Amniotic stem cell (primary cell): ENCODE results near the gene ABCC6.
"Not testable (repeated sequence)": the region's sequence is repeated elsewhere in the genome, so short reads cannot be mapped to it uniquely, and the experiment has no call there.

Source experiments
- DNase-seq: peaks from one replicate; lab custom pipeline; 2025; lab: John Stamatoyannopoulos, UW

The ABCC6 gene

DNA sequence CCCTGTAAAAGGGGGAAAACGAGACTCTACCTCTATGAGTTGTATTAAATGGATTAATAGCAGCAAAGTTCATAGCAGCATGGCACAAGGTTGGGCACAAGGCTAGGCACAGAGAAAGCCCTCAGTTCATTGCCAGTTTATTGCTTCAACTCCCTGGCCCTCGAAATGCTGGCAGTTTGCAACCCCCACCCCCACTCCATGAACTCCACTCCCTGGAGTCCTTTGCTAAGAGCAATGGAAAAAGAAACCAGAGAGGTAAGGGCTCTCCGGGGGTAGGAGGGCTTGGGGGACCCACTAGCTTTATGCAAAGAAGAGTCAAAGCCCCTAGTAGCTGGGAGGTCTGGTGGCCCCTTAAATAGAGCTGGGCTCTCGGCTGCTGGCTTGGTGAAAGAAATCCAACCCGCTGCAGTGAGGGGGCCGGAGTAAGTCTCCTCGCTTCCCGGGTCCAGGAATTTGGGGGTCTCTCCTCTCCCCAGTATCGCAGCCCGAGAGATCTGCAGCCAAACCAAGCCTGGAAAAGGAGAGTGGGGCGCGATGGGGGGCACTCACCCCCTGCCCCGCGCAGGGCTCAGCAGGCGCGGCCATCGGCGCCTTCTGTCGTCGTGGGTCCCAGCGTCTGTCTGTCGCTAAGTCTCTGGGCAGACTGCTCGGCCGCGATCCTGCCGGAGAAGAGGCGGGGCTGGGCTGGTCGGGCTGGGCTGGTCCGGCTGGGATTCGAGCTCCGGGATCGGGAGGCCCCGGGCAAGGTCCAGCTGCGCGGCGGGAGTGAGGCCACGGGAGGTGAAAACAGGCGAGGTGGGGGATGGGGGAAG, at the start of gene ABCC6:
TSS of gene ABCC6 (minus strand) at position 645 of the 812 bp plus-strand sequence. CDS start at position 585, 60 bp downstream.
- not testable (repeated sequence) for DNase-seq

DNA sequence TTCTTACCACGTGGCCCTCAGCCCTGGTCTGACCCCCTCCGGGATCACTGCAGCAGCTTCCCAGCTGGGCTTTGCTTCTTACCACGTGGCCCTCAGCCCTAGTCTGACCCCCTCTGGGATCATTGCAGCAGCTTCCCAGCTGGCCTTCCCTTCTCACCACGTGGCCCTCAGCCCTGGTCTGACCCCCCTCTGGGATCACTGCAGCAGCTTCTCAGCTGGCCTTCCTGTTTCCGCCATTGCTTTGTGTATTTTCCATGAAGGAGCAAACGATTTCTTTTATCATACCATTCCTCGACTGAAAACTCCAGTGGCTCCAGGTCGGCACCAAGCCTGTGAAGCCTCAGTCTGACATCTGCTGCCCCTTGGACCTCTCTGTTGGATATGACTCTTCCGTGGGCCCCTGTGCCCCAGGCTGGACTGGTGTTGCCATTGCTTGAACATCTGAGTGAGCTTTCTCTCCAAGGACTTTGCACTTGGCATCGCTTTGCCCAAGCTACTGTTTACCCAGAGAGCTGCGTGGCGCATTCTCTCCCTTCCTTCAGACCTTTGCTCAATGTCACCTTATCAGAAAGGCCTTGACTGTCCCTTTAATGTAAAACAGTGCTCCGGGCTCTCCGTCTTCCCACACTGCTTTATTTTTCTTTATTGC, 49.4 kb upstream of the ABCC6 start:
- not testable (repeated sequence) for DNase-seq

DNA sequence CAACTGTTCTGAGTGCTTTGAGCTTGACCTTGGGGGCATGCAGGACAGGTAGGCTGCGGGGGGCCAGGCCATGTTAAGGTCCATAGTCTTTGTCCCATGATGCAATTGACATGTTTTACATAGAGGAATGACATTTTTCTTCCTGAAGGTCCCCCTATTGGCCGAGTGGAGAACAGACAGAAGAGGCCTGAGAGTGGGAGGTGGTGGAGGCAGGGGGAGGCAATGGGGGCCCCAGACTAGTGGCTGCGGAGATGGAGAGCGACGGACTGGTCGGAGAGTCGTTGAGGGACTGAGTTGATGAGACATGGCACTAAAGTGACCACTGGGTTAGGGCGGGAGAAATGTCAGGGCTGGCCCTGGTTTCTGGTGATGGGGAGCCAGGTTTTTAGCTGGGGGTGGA, 48.4 kb upstream of the ABCC6 start:
- DNase-seq, result not testable (repeated sequence)

DNA sequence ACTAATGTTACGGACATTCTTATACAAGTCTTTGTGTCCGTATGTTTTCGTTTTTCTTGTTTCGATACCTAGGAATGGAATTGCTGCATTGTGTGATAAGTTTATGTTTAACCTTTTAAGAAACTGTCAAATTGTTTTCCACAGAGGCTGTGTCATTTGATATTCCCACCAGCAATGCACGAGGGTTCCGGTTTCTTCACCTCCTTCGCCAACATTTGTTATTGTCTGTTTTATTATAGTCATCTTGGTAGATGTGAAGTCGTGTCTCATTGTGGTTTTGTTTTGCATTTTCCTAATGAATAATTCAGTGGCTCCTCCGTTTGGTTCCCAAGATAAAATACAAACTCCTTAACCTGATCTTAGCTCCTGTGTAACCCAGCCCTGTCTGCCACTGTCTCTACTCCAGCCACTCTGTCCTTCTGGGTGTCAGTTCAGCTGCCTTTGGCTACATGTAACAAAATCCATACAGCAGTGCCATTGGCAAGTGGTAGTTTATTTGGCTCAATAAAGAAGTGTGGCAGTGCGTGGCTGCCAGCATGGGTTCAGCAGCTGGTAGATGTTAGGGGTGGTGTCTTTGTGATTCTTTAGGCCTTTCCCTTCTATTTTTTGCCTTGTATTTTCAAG, 45.0 kb upstream of the ABCC6 start:
- not testable (repeated sequence) for DNase-seq

DNA sequence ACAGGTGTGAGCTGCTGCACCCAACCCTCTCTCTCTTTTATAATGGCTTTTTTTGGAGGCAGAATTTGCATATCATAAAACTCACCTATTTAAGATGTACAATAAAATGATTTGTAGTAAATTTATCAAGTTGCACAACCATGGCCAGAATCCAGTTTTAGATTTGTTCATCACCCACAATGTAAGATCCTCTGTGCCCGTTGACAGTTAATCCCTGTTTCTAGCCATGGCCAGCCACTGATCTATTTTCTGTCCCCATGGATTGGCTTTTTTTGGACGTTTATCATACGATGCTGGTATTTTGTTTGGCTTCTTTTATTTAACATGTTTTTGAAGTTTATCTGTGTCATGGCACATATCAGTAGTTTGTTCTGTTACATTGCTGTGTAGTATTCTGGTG, 44.4 kb upstream of the ABCC6 start:
- DNase-seq, result not testable (repeated sequence)

DNA sequence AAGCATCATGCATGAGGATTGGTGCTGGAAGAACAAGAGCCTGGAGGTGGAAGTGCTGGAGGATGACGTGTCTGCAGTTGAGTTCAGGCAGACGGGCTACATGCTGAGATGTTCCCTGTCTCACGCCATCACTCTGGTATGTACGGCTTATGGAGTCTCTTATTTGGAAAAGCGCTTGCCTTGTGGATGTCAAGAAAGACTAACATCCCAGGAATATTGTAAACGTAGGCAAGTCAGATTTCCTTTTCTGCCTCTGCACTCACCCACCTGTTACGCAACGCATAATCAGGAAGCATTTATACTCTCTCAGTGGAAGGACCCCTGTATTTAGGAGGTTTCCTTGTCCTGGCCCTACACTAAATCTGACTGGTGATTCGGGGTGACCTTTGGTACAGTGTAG, 41.8 kb upstream of the ABCC6 start:
- not testable (repeated sequence) for DNase-seq

DNA sequence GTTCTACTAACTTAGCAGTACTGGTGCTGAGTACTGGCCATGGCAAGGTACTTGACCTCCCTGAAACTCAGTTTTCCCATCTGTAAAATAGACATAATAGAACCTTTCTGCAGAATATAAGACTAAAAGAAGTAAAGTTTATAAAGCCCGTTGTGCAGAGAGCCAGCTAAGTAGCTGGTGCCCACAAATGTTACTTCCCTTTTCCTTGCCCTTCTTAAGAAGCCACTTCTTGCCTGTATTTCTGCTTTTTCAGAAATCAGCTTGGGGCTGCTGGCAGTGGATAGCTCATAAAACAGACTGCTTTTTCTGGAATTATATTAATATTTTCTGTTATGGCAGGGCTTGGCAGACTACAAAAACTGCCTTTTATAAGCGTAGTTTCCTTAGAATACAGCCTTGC, 40.7 kb upstream of the ABCC6 start:
- DNase-seq, result not testable (repeated sequence)

DNA sequence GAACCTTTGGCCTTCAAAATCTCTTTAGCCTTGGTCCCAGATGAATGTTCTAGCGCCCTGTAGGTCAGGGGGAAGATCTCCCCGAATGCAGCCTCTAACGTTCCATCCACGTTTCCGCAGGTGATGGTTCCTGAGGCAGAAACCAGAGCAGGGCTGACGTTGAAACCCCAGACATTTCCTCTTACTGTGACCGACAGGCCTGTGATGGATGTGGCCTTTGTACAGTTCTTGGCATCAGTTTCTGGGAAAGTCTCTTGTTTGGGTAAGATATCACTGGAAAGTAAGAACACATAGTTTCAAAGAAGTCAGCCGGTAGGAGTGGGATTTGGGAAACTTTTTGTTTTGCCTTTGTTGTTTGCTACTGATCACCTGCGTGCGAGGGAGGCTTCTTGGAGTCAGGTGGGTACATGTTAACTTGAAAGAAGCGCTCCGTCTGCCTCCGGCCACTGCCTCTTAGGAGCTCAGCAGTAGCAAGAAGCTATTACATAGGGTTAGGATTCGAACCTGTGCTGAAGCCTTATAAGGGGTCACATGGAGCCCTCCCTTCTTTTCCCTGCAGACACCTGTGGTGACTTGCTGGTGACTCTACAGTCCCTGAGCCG, 39.8 kb upstream of the ABCC6 start:
- not testable (repeated sequence) for DNase-seq

DNA sequence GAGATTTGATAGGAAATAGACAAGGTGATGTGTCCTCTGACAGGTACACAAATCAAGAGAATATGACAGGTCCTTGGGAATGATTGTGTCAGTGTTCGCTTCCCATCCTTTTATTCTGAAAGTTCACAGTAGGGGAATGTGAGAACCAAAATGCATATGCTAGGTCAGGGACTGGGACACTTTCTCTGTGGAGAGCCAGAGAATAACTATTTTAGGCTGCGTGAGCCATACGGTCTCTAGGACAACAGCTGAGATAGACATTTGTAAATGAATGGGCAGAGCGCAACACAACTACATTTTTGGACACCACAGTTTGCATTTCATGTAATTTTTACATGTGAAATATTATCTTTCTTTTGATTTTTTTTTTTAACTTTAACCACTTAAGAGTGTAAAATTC, 36.7 kb upstream of the ABCC6 start:
- not testable (repeated sequence) for DNase-seq

DNA sequence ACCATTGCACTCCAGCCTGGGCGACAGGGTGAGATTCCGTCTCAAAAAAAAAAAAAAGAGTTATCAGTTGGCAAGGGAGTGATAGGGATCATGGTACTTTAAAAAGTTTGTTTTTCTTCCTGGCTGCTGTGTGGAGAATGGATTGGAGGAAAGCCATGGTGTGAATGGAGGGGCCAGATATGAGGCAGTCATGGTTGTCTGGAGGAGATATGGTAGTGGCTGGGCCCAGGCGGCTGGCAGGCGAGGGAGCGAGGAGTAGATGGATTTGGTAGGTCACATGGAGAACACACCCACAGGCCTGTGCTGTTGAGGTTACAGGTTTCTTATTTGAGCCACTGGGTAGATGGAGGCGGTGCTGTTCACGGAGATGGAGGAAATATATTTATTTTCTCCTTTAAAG, 35.5 kb upstream of the ABCC6 start:
- not testable (repeated sequence) for DNase-seq

DNA sequence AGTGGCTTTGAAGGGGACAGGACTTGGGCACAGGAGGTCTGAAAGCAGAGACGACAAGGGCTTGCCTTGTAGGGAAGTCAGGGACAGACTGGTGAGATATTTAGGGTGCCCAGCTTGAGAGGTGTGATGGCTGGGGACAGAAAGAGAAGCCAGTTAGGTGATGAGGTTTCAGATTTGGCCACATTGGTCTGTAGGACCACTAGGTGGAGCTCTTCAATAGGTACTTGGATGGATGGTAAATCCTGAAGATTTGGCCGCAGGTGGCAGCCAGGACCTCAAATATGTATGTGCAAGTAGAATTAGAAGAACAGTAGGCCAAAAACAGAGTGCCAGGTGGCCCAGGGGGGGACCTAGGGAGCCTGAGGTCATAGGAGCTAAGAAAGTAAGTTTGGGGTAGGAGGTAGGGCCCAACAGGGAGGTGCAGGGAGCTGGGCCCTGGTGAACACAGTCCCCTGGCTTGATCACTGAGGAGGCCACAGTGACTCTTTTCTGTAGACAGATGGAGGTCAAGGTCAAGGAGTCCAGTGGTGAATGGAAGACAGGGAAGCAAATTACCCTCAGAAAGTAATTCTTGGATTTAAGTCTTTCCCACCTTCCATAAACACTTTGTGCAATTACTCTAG, 34.1 kb upstream of the ABCC6 start:
- DNase-seq, result not testable (repeated sequence)

DNA sequence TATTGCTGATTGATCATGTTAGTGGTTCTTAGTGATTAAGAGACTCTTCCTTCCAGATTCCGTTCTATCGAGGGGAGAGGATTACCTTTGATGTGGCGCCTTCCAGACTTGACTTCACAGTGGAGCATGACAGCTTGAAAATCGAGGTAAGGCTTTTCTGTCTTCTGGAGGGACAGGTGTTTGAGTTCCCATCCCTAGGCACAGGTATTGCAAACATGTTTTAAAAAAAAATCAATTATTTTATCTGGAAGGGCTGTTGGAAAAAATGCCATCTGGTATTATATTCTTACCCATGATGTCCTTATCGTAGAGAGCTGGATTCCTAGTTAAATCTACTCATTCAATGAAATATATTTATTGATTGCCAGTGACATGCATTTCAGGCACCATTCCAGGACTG, 29.1 kb upstream of the ABCC6 start:
- DNase-seq, result not testable (repeated sequence)

DNA sequence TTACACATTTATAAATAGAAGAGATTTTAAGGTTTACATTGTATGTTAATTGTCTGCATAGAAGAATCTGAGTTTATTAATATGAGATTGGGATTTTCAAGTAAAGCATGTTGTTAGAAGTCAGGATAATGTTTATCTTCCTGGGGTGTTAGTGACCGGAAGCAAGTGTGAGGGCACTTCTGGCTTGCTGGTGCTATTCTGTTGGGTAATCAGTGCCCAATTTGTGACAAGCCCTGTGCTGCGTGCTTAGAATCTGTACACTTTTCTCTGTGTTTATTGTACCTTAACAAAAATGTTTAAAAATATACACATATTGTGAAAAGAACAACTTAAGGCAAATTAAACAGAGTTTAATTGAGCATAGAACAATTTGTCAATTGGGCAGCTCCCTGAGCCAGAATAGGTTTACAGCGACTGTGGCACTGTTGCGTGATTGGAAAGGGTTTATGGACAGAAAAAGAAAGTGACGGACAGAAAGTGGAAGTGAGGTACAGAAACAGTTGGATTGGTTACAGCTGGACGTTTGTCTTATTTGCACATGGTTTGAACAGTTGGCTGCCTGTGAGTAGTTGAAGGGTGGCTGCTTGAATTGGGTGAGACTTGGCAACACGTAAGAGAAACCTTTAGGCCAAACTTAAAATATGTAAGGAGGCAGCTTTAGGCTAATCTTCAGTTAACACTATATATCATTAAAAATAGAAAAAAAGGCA, 26.5 kb upstream of the ABCC6 start:
- DNase-seq, result not testable (repeated sequence)

DNA sequence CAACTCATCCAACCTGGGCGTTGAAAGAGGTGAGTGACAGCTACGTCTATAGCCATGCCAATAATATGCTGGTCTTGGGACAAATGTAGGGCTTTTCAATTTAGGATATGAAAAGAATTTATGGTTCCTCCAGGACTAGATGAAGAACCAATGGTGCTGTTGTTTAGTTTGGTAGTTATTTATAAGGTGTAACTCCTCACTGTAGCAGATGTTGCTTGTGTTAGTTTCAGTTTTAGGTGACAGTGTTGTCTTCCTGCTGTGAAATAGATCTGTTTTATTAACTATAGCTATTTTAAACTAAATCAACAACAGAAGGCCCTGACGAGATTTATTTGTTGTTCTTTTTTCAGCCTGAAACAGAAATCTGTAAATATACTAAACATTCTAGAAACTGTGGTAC, 24.1 kb upstream of the ABCC6 start:
- not testable (repeated sequence) for DNase-seq

DNA sequence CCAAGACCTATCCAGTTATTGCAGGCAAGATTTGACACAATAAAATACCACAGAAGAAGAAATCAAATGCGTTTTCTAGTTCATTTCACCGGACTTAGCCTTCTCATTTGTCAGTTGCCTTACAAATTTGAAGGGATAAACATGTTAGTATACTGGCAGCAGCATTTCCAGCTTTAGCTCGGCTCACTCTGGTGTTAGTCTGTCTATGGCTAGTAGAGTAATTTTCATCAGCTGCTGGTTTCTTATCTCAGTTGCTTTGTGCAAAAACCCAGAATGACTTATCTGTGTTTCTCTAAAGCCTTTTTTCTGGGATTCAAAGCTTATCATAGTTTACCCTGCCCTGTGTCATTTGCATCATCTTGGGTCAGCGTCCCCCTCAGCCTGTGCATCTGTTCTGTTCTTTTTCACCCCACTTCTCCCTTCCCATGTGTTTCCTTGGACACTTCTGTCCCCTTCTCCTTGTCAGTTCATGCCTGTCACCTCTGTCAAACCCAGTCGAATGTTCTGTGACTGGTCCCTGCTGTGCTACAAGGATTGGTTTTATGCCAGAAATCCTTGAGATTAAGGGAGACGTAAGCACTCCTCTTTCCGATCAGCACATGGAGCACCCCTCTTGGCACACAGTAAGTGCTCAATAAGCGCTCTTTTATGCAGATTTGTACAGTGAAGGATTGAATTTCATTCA, 23.4 kb upstream of the ABCC6 start:
- not testable (repeated sequence) for DNase-seq

DNA sequence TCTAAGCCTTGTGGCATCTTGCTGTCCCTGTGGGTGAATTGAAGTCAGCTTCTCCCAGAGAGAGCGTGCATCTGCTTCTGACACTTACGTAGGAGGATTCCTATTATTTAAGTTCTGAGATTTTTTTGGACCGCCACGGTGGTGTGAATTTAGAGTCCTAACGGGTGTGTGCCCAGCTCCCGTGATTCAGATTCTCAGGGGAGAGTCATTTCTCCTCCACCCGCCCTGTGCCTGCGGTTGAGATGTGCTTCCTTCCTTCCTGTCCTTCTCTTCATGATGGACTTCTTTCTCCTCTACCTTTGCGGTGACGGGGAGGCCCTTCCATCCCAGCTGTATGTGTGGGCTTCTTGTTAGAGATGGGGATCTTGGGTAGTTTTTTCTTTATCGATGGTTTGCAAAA, 20.6 kb upstream of the ABCC6 start:
- not testable (repeated sequence) for DNase-seq

DNA sequence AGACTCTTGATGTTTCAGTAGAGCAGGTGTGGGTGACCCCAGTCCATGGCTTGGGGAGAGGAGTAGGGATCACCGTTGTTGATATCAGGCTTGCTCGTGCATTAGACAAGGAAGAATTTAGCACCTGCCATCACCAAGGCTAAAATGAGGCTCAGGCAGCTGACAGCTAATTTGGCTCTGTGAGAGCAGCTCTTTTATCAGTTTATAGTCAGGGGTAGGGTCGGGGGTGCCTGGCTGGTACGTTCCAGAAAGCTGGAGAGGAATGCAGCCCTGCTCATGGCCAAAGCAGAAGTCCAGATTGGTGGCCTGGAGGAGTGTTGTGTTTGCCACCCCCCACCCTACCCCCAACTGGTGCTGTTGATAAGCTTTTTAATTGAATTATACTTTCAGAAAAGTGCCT, 17.4 kb upstream of the ABCC6 start:
- not testable (repeated sequence) for DNase-seq

DNA sequence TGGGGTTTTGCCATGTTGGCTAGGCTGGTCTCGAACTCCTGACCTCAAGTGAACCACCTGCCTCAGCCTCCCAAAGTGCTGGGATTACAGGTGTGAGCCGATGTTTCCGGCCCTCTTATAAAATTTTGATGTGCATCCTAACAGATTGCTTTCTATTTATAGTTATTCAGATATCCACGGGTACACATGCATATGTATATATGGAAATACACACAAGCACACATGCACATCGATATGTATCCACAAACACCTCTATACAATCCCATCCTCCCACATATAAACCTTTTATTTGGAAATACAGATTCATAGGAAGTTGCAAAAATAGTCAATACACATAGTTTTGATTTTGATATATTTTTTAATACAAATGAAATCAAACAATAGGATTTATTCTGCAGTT, 14.4 kb upstream of the ABCC6 start:
- DNase-seq, result not testable (repeated sequence)

DNA sequence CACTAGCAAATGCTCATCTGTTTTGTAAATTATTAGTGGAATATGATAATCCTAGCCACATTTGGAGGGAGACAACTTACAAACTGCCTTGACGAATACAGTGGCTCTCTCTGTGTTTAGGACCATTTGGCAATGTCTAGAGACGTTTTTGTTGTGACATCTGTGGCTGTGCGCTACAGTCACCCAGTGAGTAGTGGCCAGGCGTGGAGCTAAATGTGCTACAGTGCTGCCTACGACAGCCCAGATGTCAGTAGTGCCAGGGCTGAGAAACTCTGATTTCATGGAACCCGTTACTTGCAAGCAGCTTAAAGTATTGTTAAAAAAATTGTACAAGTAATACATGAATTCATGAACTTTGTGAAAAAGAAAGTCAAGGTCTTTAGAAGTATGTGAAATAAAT, 13.8 kb upstream of the ABCC6 start:
- not testable (repeated sequence) for DNase-seq

DNA sequence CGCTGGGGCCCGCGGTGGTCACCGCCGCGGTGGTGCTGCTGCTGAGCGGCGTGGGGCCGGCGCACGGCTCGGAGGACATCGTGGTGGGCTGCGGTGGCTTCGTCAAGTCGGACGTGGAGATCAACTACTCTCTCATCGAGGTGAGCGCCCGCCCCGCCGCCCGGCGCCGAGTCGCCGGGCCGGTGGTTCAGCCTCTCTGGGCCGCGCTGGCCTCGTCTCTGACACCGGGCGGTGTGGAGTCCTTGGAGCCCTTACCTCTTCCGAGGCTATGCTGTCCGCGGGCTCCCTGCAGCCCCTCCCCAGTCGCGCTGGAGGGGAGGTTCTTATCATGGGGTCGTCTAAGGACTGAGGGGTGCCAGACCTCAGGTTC, 9.4 kb upstream of the ABCC6 start:
- DNase-seq, result not testable (repeated sequence)
